IMR-90 (cell line): ENCODE results near the gene BRME1. TPM values are rescaled to one million over a fixed set of nuclear protein-coding genes. Genes with fewer than 3 reads are reported as not detected.

Experiments
- ATAC-seq: fragments of 200-7000 bp; cut with Tn5 transposase; 2 replicates; pipeline ENCODE4 v1.9.1; 2020; ENCODE audit warnings: low read depth, mild to moderate bottlenecking, moderate library complexity
- BruUV-seq: library from RNA; stranded (reverse); fragments of 400-500 nt; replicated peaks from 2 replicates; lab custom pipeline; 2021; lab: Mats Ljungman, UMichigan
- CTCF ChIA-PET: fragments of 300-600 bp; formaldehyde crosslinking; extraction: SDS; loops from one replicate; lab custom pipeline; 2021; ENCODE audit warnings: antibody characterized with exemption; lab: Yijun Ruan, JAX
- POLR2A ChIA-PET: fragments of 300-600 bp; sonication (Branson Sonifier 250); formaldehyde crosslinking; loops from one replicate; lab custom pipeline; 2022; ENCODE audit warnings: antibody characterized with exemption; ENCODE audit not compliant: unreplicated experiment; lab: Charles Lee
- DNase-seq: peaks from one replicate; pipeline ENCODE4 v3.0.0; 2013
- H2AFZ ChIP-seq: replicated peaks from 2 replicates; pipeline ENCODE3; 2013; ENCODE audit warnings: low read length, mild to moderate bottlenecking; ENCODE audit not compliant: poor library complexity
- H2AK5ac ChIP-seq: 2 replicates; pipeline ENCODE4 v1.6.1; 2013; ENCODE audit warnings: low read depth, low read length, inconsistent platforms
- H2AK9ac ChIP-seq: replicated peaks from 2 replicates; pipeline ENCODE3; 2013; ENCODE audit warnings: mild to moderate bottlenecking, low read depth, low read length, moderate library complexity; ENCODE audit not compliant: poor library complexity
- H2BK120ac ChIP-seq: 2 replicates; pipeline ENCODE4 v1.6.1; 2013; ENCODE audit warnings: low read depth, low read length, inconsistent platforms
- H2BK15ac ChIP-seq: 3 replicates; pipeline ENCODE4 v1.6.1; 2013; ENCODE audit warnings: low read depth, low read length, inconsistent platforms
- H2BK20ac ChIP-seq: 2 replicates; pipeline ENCODE4 v1.6.1; 2013; ENCODE audit warnings: low read depth, mild to moderate bottlenecking, inconsistent platforms, low read length, moderate library complexity
- H2BK5ac ChIP-seq: 2 replicates; pipeline ENCODE4 v1.6.1; 2013; ENCODE audit warnings: mild to moderate bottlenecking, low read depth, low read length, inconsistent platforms; ENCODE audit not compliant: poor library complexity, severe bottlenecking
- H3K14ac ChIP-seq: replicated peaks from 2 replicates; pipeline ENCODE4 v1.6.1; 2013; ENCODE audit warnings: low read depth, low read length, inconsistent platforms
- H3K18ac ChIP-seq: 2 replicates; pipeline ENCODE4 v1.6.1; 2013; ENCODE audit warnings: low read depth, low read length, control low read depth
- H3K23ac ChIP-seq: 2 replicates; pipeline ENCODE4 v1.6.1; 2013; ENCODE audit warnings: low read depth, low read length, inconsistent platforms
- H3K27ac ChIP-seq: 2 replicates; pipeline ENCODE4 v1.5.1; 2013; ENCODE audit warnings: mild to moderate bottlenecking, control low read depth, low read length; ENCODE audit not compliant: insufficient read depth
- H3K27me3 ChIP-seq: 2 replicates; pipeline ENCODE4 v1.6.1; 2013; ENCODE audit warnings: low read length; ENCODE audit not compliant: control insufficient read depth, insufficient read depth
- H3K36me3 ChIP-seq: 2 replicates; pipeline ENCODE4 v1.6.1; 2013; ENCODE audit warnings: low read length, mixed read lengths; ENCODE audit not compliant: control insufficient read depth, insufficient read depth
- H3K4ac ChIP-seq: 2 replicates; pipeline ENCODE4 v1.6.1; 2013; ENCODE audit warnings: low read depth, low read length, inconsistent platforms
- H3K4me1 ChIP-seq: 2 replicates; pipeline ENCODE4 v1.6.1; 2013; ENCODE audit warnings: low read length, mixed read lengths; ENCODE audit not compliant: control insufficient read depth, insufficient read depth
- H3K4me2 ChIP-seq: 2 replicates; pipeline ENCODE4 v1.6.1; 2013; ENCODE audit warnings: low read depth, mild to moderate bottlenecking, control low read depth, low read length, moderate library complexity
- H3K4me3 ChIP-seq: 2 replicates; pipeline ENCODE4 v1.5.1; 2013; ENCODE audit warnings: low read depth, mild to moderate bottlenecking, control low read depth, low read length, moderate library complexity; ENCODE audit not compliant: insufficient read depth
- H3K56ac ChIP-seq: 2 replicates; pipeline ENCODE4 v1.6.1; 2013; ENCODE audit warnings: low read length, inconsistent platforms; ENCODE audit not compliant: insufficient read depth; ENCODE audit errors: extremely low read depth
- H3K79me1 ChIP-seq, 2 experiments: 2 replicates each; pipeline ENCODE4 v1.6.1; 2013; ENCODE audit warnings: low read length in 2 of 2, inconsistent platforms in 1 of 2, low read depth in 1 of 2
- H3K9ac ChIP-seq: 2 replicates; pipeline ENCODE4 v1.6.1; 2013; ENCODE audit warnings: low read depth, low read length, control low read depth
- H3K9me1 ChIP-seq: 2 replicates; pipeline ENCODE4 v1.6.1; 2013; ENCODE audit warnings: low read length, inconsistent platforms; ENCODE audit not compliant: insufficient read depth
- H3K9me3 ChIP-seq: 2 replicates; pipeline ENCODE4 v1.6.1; 2013; ENCODE audit warnings: low read length; ENCODE audit not compliant: control insufficient read depth, insufficient read depth
- H4K20me1 ChIP-seq: 2 replicates; pipeline ENCODE4 v1.6.1; 2013; ENCODE audit warnings: low read length, inconsistent platforms; ENCODE audit not compliant: insufficient read depth
- H4K5ac ChIP-seq: 2 replicates; pipeline ENCODE4 v1.6.1; 2013; ENCODE audit warnings: mild to moderate bottlenecking, low read depth, low read length, control low read depth
- H4K8ac ChIP-seq, 2 experiments: 2 replicates each; pipeline ENCODE4 v1.6.1; 2013; ENCODE audit warnings: low read depth in 2 of 2, low read length in 2 of 2, control low read depth in 1 of 2, inconsistent platforms in 1 of 2
- H4K91ac ChIP-seq: 2 replicates; pipeline ENCODE4 v1.6.1; 2013; ENCODE audit warnings: low read depth, low read length, inconsistent platforms; ENCODE audit not compliant: insufficient read depth
- BHLHE40 ChIP-seq: fragments of 150-350 bp; IDR thresholded peaks from 2 replicates; pipeline ENCODE4 v1.6.1; 2016; ENCODE audit warnings: mild to moderate bottlenecking, low read depth, low read length
- CEBPB ChIP-seq: IDR thresholded peaks from 2 replicates; pipeline ENCODE4 v1.6.1; 2012; ENCODE audit warnings: low read depth, low read length, improper control_type of control experiment
- FOS ChIP-seq: fragments of 150-350 bp; IDR thresholded peaks from 2 replicates; pipeline ENCODE4 v1.6.1; 2016; ENCODE audit warnings: low read depth, low read length
- MAFK ChIP-seq: IDR thresholded peaks from 2 replicates; pipeline ENCODE4 v1.6.1; 2012; ENCODE audit warnings: low read depth, low read length, improper control_type of control experiment
- NFE2L2 ChIP-seq: fragments of 150-350 bp; IDR thresholded peaks from 2 replicates; pipeline ENCODE4 v1.6.1; 2016; ENCODE audit warnings: low read depth, mild to moderate bottlenecking, low read length
- RCOR1 ChIP-seq: IDR thresholded peaks from 2 replicates; pipeline ENCODE4 v1.6.1; 2012; ENCODE audit warnings: mild to moderate bottlenecking, low read length, improper control_type of control experiment; ENCODE audit not compliant: insufficient replicate concordance
- SMC3 ChIP-seq: fragments of 150-350 bp; IDR thresholded peaks from 2 replicates; pipeline ENCODE4 v1.6.1; 2016; ENCODE audit warnings: low read depth, mild to moderate bottlenecking, antibody characterized with exemption, low read length, moderate library complexity
- USF2 ChIP-seq: fragments of 150-350 bp; IDR thresholded peaks from 2 replicates; pipeline ENCODE4 v1.6.1; 2017; ENCODE audit warnings: mild to moderate bottlenecking, antibody characterized with exemption, low read length, low read depth
- WGBS, 2 experiments: methylation state at CpG; one replicate each; pipeline versions ENCODE4 v1.1.5 to v1.1.7; 2013; ENCODE audit warnings: missing lambda C conversion rate in 2 of 2; ENCODE audit not compliant: insufficient read length in 1 of 2; ENCODE audit errors: extremely low coverage in 2 of 2; 5-methylcytosine and 5-hydroxymethylcytosine counted together
- dilution Hi-C: fragments of 300-500 bp; cut with HindIII; formaldehyde crosslinking; loops from one replicate; pipeline ENCODE4 v1.14.3; 2018; ENCODE audit warnings: low sequenced_read_pairs; ENCODE audit not compliant: unreplicated experiment
- in situ Hi-C: fragments of 300-500 bp; cut with MboI; formaldehyde crosslinking; loops from 3 replicates; pipeline ENCODE4 v1.14.3; 2019; ENCODE audit warnings: low sequenced_read_pairs, inconsistent platforms, mixed read lengths
- intact Hi-C: fragments of 100-400 bp; cut with micrococcal nuclease; formaldehyde crosslinking; loops from 2 replicates; pipeline ENCODE4 v1.10.0; 2022
- polyA plus RNA-seq, 3 experiments: library from polyadenylated mRNA; depleted of rRNA; stranded (reverse); fragments of >200 nt; gene quantifications; 2 replicates each; pipeline ENCODE4 v1.2.3, GENCODE V29; 2012; ENCODE audit warnings: low replicate concordance in 1 of 3
- total RNA-seq: library from RNA; depleted of rRNA; stranded (reverse); fragments of >200 nt; gene quantifications from 2 replicates; pipeline ENCODE4 v1.2.3, GENCODE V29; 2012
- TF ChIP-seq, protein P1 (sequence below): conservative IDR thresholded peaks from 2 replicates; pipeline ENCODE4 v1.5.1; 2012; ENCODE audit warnings: mild to moderate bottlenecking, low read depth, low read length, improper control_type of control experiment

The BRME1 gene
- total and polyA plus RNA-seq, 2 of the 4 experiments (the other 2 are of a cell fraction), result 0.18 to 0.38 TPM

DNA sequence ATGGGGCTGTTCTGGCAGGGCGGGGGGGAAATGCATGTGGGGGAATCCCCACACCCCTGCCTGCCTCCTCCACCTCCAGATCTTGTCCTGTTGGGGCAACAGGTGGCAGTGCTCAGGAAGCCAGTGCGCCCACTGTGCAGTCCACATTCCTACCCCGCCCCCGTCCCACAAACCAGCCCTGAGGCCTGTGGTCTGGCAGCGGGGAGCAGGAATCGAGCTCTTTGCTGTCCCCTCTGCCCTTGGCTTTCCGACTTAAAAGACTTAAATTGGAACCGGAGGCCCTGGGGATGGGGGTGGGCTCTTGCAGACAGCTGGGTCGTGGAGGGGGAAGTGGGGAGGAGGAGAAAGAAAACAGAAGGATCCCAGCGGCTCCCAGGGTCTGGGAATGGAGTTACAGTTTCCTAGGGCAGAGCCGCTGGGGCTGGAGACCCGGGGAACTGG lies 24.6 kb downstream of the BRME1 start (continued):
- no peak for TF ChIP-seq RCOR1

GRCh38 chr19:13880059-13881043 lies 25.6 kb downstream of the BRME1 start:
- whole genome bisulfite sequencing, 2 experiments, result 0% methylated on average over 14 of the region's 34 CpGs; no CpG with 5 or more reads in 1 of the 2 experiments
- dilution Hi-C loops, result no loop called here
- peak overlapping the region; percentile 37 for H2BK5ac ChIP-seq
- peak overlapping the region; percentile 44 for H4K5ac ChIP-seq
- ATAC-seq (peak; percentile 99), DNase-seq (peak; percentile 93)
- ChIA-PET POLR2A (no interaction called here), CTCF (interaction anchor here (0.5 to 1.2 kb wide), 6 partner anchors 58 to 865 kb away, joined by 3 to 6 read pairs (median 3); partner anchors contain the start of gene PODNL1)
- no TSS peak for BruUV-seq
- peak overlapping the region; percentile 70 for H2BK120ac ChIP-seq
- H2AK9ac ChIP-seq, result peak overlapping the region; percentile 18
- intact Hi-C loops, result loop anchor here (1.0 to 10.0 kb wide), 5 partner anchors 72 to 604 kb away; partner anchors contain the start of genes ASF1B and DCAF15
- H2BK15ac ChIP-seq, result peak overlapping the region; percentile 61
- peak overlapping the region; percentile 33; the same call in 1 of the 2 replicates for H3K4me2 ChIP-seq
- no peaks in the 10 kb centered on the region for H3K79me1 ChIP-seq
- H3K9me1 ChIP-seq, result peaks cover 9% of the 10 kb centered on the region; the same call in 1 of the 2 replicates
- no peaks in the 10 kb centered on the region for H3K9me3 ChIP-seq
- H2AFZ ChIP-seq, result peak overlapping the region; percentile 84
- H3K4me3 ChIP-seq, result no peak overlapping the region
- peak overlapping the region; percentile 88 for H2AK5ac ChIP-seq
- H4K20me1 ChIP-seq, result no peaks in the 10 kb centered on the region
- no peak overlapping the region; the same call in 1 of the 2 replicates for H3K9ac ChIP-seq
- no peaks in the 10 kb centered on the region for H3K36me3 ChIP-seq
- peak overlapping the region; percentile 23 for H3K27ac ChIP-seq
- no peak overlapping the region for H3K56ac ChIP-seq
- H3K14ac ChIP-seq, result no peak overlapping the region; the same call in 1 of the 2 replicates
- peaks cover 2% of the 10 kb centered on the region; the same call in 1 of the 2 replicates for H3K27me3 ChIP-seq
- H4K8ac ChIP-seq, result peak overlapping the region; percentile 61 to 93
- peak overlapping the region; percentile 80 for H3K4ac ChIP-seq
- H2BK20ac ChIP-seq, result peak overlapping the region; percentile 63
- peak overlapping the region; percentile 30 for H3K18ac ChIP-seq
- in situ Hi-C loops, result loop anchor here (5.0 to 25.0 kb wide), 3 partner anchors 192 to 594 kb away; partner anchors contain the start of genes MISP3 and PTGER1
- peaks cover 19% of the 10 kb centered on the region for H3K4me1 ChIP-seq
- H4K91ac ChIP-seq, result peak overlapping the region; percentile 83
- H3K23ac ChIP-seq, result no peak overlapping the region
- peak; percentile 87 for TF ChIP-seq NFE2L2
- peak; percentile 66; the same call in 1 of the 2 replicates for TF ChIP-seq USF2
- TF ChIP-seq MAFK, result peak; percentile 28; the same call in 1 of the 2 replicates
- TF ChIP-seq CEBPB, result peak; percentile 50
- peak; percentile 98 for TF ChIP-seq SMC3
- TF ChIP-seq BHLHE40, result no peak
- TF ChIP-seq, protein P1, sequence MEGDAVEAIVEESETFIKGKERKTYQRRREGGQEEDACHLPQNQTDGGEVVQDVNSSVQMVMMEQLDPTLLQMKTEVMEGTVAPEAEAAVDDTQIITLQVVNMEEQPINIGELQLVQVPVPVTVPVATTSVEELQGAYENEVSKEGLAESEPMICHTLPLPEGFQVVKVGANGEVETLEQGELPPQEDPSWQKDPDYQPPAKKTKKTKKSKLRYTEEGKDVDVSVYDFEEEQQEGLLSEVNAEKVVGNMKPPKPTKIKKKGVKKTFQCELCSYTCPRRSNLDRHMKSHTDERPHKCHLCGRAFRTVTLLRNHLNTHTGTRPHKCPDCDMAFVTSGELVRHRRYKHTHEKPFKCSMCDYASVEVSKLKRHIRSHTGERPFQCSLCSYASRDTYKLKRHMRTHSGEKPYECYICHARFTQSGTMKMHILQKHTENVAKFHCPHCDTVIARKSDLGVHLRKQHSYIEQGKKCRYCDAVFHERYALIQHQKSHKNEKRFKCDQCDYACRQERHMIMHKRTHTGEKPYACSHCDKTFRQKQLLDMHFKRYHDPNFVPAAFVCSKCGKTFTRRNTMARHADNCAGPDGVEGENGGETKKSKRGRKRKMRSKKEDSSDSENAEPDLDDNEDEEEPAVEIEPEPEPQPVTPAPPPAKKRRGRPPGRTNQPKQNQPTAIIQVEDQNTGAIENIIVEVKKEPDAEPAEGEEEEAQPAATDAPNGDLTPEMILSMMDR, result peak; percentile 100
- TF ChIP-seq FOS, result peak; percentile 90
